Measurements from ENCODE around the gene BICD1. TPM values are rescaled to one million over a fixed set of nuclear protein-coding genes. Genes with fewer than 3 reads are reported as not detected.

Gene BICD1
- total and polyA plus RNA-seq, 2 experiments from 2014 or later: 59.3 to 83.6 TPM

DNA sequence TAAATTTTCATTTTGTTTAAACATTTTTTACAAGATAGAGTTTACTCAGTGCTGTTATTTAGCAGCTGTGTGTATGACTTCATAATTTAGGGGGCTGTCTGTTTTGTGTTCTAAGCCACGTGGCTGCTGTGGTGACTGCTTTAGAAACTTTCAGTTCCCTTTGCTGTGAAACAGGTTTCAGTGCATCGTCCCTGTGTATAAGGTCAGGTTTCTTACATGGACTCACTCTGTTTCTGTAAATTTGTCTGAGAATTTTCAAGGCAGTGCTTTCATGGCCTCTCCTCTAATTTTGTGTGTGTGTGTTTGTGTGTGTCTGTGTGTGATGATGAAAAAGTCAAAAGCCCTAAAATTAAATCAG, 32.4 kb downstream of the BICD1 start:
- Histone ChIP-seq H3K4me1 (ENCODE audit: insufficient read depth) (peaks cover 47% of the 10 kb centered on the region), H4K20me1 (replicated peaks; ENCODE audit: insufficient read depth) (peaks cover 5% of the 10 kb centered on the region; the same call in 1 of the 2 replicates), H3K79me2 (replicated peaks; ENCODE audit: insufficient read depth) (peaks cover 90% of the 10 kb centered on the region), H3K27ac (ENCODE audit: low read depth) (peak overlapping the region; percentile 95), H3K36me3 (ENCODE audit: insufficient read depth) (no peaks in the 10 kb centered on the region), H3K4me2 (peak overlapping the region; percentile 74), H3F3A (replicated peaks; ENCODE audit: low read depth) (peaks cover 4% of the 10 kb centered on the region; the same call in 1 of the 2 replicates), H3K4me3 (peak overlapping the region; percentile 51), H3K9me2 (ENCODE audit: insufficient read depth) (no peaks in the 10 kb centered on the region), H2AFZ (no peak overlapping the region), H3K27me3 (ENCODE audit: insufficient read depth) (no peaks in the 10 kb centered on the region)
- Mint-ChIP-seq H3K4me3 (peak overlapping the region; percentile 73), H3K4me1 (peaks cover 57% of the 10 kb centered on the region), H3K27ac (peak overlapping the region; percentile 90), H3K36me3 (ENCODE audit: low read depth) (no peaks in the 10 kb centered on the region), H3K9me3 (no peaks in the 10 kb centered on the region), H3K27me3 (ENCODE audit: insufficient read depth, low read depth, poor library complexity) (peaks cover 9% of the 10 kb centered on the region)
- ATAC-seq (peak; percentile 6; the same call in 2 of the 3 replicates), DNase-seq (ENCODE audit: low spot score) (peak; percentile 37)
- TF ChIP-seq ZNF331 (CRISPR knock-in tag; IDR thresholded peaks at IDR 0.05; ENCODE audit: low read depth): no peak
- TF ChIP-seq, protein P1, sequence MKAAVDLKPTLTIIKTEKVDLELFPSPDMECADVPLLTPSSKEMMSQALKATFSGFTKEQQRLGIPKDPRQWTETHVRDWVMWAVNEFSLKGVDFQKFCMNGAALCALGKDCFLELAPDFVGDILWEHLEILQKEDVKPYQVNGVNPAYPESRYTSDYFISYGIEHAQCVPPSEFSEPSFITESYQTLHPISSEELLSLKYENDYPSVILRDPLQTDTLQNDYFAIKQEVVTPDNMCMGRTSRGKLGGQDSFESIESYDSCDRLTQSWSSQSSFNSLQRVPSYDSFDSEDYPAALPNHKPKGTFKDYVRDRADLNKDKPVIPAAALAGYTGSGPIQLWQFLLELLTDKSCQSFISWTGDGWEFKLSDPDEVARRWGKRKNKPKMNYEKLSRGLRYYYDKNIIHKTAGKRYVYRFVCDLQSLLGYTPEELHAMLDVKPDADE (IDR thresholded peaks at IDR 0.05): no peak
- no peak for TF ChIP-seq EZH2 (IDR thresholded peaks at IDR 0.05; ENCODE audit: low read depth, unreplicated experiment)
- TF ChIP-seq POLR2AphosphoS5 (IDR thresholded peaks at IDR 0.05; ENCODE audit: low read depth): no peak
- TF ChIP-seq CTCF (conservative IDR thresholded peaks at IDR 0.05; ENCODE audit: low read depth in 2 of 2): no peak
- TF ChIP-seq, protein P2, sequence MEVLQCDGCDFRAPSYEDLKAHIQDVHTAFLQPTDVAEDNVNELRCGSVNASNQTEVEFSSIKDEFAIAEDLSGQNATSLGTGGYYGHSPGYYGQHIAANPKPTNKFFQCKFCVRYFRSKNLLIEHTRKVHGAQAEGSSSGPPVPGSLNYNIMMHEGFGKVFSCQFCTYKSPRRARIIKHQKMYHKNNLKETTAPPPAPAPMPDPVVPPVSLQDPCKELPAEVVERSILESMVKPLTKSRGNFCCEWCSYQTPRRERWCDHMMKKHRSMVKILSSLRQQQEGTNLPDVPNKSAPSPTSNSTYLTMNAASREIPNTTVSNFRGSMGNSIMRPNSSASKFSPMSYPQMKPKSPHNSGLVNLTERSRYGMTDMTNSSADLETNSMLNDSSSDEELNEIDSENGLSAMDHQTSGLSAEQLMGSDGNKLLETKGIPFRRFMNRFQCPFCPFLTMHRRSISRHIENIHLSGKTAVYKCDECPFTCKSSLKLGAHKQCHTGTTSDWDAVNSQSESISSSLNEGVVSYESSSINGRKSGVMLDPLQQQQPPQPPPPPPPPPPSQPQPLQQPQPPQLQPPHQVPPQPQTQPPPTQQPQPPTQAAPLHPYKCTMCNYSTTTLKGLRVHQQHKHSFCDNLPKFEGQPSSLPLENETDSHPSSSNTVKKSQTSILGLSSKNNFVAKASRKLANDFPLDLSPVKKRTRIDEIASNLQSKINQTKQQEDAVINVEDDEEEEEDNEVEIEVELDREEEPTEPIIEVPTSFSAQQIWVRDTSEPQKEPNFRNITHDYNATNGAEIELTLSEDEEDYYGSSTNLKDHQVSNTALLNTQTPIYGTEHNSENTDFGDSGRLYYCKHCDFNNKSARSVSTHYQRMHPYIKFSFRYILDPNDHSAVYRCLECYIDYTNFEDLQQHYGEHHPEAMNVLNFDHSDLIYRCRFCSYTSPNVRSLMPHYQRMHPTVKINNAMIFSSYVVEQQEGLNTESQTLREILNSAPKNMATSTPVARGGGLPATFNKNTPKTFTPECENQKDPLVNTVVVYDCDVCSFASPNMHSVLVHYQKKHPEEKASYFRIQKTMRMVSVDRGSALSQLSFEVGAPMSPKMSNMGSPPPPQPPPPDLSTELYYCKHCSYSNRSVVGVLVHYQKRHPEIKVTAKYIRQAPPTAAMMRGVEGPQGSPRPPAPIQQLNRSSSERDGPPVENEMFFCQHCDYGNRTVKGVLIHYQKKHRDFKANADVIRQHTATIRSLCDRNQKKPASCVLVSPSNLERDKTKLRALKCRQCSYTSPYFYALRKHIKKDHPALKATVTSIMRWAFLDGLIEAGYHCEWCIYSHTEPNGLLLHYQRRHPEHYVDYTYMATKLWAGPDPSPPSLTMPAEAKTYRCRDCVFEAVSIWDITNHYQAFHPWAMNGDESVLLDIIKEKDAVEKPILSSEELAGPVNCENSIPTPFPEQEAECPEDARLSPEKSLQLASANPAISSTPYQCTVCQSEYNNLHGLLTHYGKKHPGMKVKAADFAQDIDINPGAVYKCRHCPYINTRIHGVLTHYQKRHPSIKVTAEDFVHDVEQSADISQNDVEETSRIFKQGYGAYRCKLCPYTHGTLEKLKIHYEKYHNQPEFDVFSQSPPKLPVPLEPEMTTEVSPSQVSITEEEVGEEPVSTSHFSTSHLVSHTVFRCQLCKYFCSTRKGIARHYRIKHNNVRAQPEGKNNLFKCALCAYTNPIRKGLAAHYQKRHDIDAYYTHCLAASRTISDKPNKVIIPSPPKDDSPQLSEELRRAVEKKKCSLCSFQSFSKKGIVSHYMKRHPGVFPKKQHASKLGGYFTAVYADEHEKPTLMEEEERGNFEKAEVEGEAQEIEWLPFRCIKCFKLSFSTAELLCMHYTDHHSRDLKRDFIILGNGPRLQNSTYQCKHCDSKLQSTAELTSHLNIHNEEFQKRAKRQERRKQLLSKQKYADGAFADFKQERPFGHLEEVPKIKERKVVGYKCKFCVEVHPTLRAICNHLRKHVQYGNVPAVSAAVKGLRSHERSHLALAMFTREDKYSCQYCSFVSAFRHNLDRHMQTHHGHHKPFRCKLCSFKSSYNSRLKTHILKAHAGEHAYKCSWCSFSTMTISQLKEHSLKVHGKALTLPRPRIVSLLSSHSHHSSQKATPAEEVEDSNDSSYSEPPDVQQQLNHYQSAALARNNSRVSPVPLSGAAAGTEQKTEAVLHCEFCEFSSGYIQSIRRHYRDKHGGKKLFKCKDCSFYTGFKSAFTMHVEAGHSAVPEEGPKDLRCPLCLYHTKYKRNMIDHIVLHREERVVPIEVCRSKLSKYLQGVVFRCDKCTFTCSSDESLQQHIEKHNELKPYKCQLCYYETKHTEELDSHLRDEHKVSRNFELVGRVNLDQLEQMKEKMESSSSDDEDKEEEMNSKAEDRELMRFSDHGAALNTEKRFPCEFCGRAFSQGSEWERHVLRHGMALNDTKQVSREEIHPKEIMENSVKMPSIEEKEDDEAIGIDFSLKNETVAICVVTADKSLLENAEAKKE (CRISPR knock-in tag; IDR thresholded peaks at IDR 0.05): no peak
- TF ChIP-seq CREB1 (CRISPR knock-in tag; IDR thresholded peaks at IDR 0.05; ENCODE audit: low read depth): no peak
